ENCODE data around the gene XKRX. TPM values are rescaled to one million over a fixed set of nuclear protein-coding genes. Genes with fewer than 3 reads are reported as not detected.

XKRX gene
- total and polyA plus RNA-seq, 2 of the 13 experiments (the other 11 are each of a cell fraction or from before 2014, with no cell fraction given), result not detected

- intact Hi-C loops (cut with micrococcal nuclease; ENCODE audit: unreplicated experiment), result no loop called here
- FAIRE-seq, result no peak
Observed at GRCh38 chrX:100964362-100964761, 35.6 kb upstream of the XKRX start.

More at GRCh38 chrX:100964362-100964761, 35.6 kb upstream of the XKRX start:
- in situ Hi-C loops (cut with HindIII; ENCODE audit: extremely low pct_ligation_motif_present, low pct_unique_long_range_greater_than_20kb), result no loop called here
- DNase-seq (ENCODE audit: low spot score) (no peak), ATAC-seq (no peak)
- no peaks in the 10 kb centered on the region for H3K36me3 ChIP-seq (replicated peaks in 1 of 2; ENCODE audit: control insufficient read depth in 1 of 2, insufficient read depth in 2 of 2, low read length in 2 of 2)
- no peaks in the 10 kb centered on the region for H4K20me1 ChIP-seq (ENCODE audit: insufficient read depth, low read length)
- no peaks in the 10 kb centered on the region for H3K79me2 ChIP-seq (ENCODE audit: insufficient read depth, low read length)
- no peak overlapping the region for H3K27ac ChIP-seq (ENCODE audit: extremely low read length, insufficient read depth, low read length)
- TF ChIP-seq NR2F1 (CRISPR knock-in tag; IDR thresholded peaks at IDR 0.05) (no peak), ESRRA (CRISPR knock-in tag; IDR thresholded peaks at IDR 0.05; ENCODE audit: low read depth) (no peak), CREM (IDR thresholded peaks at IDR 0.05) (no peak), CREM (CRISPR knock-in tag; IDR thresholded peaks at IDR 0.05) (no peak), SIX4 (CRISPR knock-in tag; IDR thresholded peaks at IDR 0.05) (no peak), HIVEP1 (CRISPR knock-in tag; IDR thresholded peaks at IDR 0.05) (no peak), ZNF75D (CRISPR knock-in tag; IDR thresholded peaks at IDR 0.05; ENCODE audit: borderline replicate concordance) (no peak), MIXL1 (CRISPR knock-in tag; IDR thresholded peaks at IDR 0.05) (no peak), ZBTB49 (CRISPR knock-in tag; IDR thresholded peaks at IDR 0.05; ENCODE audit: borderline replicate concordance) (no peak), ISL2 (CRISPR knock-in tag; IDR thresholded peaks at IDR 0.05) (no peak), DNMT1 (CRISPR knock-in tag; IDR thresholded peaks at IDR 0.05) (no peak), BHLHE40 (IDR thresholded peaks at IDR 0.05; ENCODE audit: low read length) (no peak), ZNF136 (CRISPR knock-in tag; IDR thresholded peaks at IDR 0.05; ENCODE audit: low read depth) (no peak), ZNF83 (CRISPR knock-in tag; IDR thresholded peaks at IDR 0.05; ENCODE audit: borderline replicate concordance) (no peak), ZZZ3 (CRISPR knock-in tag; IDR thresholded peaks at IDR 0.05; ENCODE audit: borderline replicate concordance) (no peak), ZFP1 (CRISPR knock-in tag; IDR thresholded peaks at IDR 0.05) (no peak), PAWR (CRISPR knock-in tag; IDR thresholded peaks at IDR 0.05; ENCODE audit: borderline replicate concordance) (no peak)
- H3K4me1 ChIP-seq (ENCODE audit: insufficient read depth, low read length), result no peaks in the 10 kb centered on the region
- no peak overlapping the region for H3K4me2 ChIP-seq (ENCODE audit: low read depth, low read length)
- BruUV-seq (replicated peaks), result no TSS peak
- POLR2A ChIA-PET, result no interaction called here
- H3K4me3 ChIP-seq (replicated peaks in 1 of 3; ENCODE audit: insufficient read depth in 1 of 3, low read depth in 2 of 3, low read length in 3 of 3), result no peak overlapping the region
- H3K9ac ChIP-seq (ENCODE audit: insufficient read depth, low read depth, low read length), result no peak overlapping the region
- no peaks in the 10 kb centered on the region for H3K27me3 ChIP-seq (ENCODE audit: control insufficient read depth in 1 of 2, insufficient read depth in 2 of 2, low read length in 2 of 2)
- no peaks in the 10 kb centered on the region for H3K9me3 ChIP-seq (ENCODE audit: low read length)
- CTCF ChIA-PET (ENCODE audit: low intra/inter-chr PET ratio, low total read pairs), result no interaction called here
- no peak overlapping the region for H2AFZ ChIP-seq (ENCODE audit: low read length)
